NCI-H2029 treated with DMSO at 0.1 percent for 48 hours (cell line): Measurements from ENCODE around the gene MACROD2.
A peak's percentile ranks its signal among the peaks of the same experiment; 100 is the strongest.

ENCODE experiments used
- DNase-seq: peaks from one replicate; lab custom pipeline; 2025; lab: John Stamatoyannopoulos, UW

MACROD2 gene

DNA sequence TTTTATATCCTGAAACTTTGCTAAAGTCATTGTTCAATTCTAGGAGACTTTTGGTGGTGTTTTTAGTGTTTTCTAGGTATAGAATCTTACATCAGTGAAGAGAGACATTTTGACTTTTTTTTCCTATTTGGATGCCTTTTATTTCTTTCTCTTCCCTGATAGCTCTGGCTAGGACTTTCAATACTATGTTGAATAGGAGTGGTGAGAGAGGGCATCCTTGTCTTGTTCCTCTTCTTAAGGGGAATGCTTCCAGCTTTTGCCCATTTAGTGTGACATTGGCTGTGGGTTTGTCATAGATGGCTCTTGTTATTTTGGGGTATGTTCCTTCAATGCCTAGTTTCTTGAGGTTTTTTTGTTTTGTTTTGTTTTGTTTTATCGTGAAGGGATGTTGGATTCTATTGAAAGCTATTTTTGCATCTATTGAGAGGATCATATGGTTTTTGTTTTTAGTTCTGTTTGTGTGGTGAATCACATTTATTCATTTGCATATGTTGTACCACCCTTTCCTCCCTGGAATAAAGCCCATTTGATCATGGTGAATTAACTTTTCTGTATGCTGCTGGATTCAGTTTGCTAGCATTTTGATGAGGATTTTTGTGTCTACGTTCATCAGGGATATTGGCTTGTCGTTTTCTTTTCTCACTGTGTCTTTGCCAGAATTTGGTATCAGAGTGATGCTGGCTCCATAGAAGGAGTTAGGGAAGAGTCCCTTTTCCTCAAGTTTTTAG is 882.1 kb downstream of the MACROD2 start:
- no peak for DNase-seq

DNA sequence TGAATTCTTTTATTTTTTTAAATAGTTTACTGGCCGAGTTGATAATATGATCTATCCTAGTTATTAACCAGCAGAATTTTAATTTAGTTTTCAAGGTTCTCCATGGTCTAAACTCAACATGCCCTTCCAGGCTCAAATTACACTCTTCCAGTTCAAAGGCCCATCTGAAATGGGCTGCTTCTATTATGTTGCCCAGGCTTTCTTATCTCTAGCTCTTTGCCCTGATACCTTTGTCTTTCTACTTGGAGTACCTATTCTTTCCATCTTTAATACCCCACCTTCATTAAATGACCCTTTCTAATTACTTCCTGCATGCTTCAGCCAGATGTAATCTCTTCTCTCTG is 883.3 kb downstream of the MACROD2 start:
- DNase-seq: peak; percentile 21

DNA sequence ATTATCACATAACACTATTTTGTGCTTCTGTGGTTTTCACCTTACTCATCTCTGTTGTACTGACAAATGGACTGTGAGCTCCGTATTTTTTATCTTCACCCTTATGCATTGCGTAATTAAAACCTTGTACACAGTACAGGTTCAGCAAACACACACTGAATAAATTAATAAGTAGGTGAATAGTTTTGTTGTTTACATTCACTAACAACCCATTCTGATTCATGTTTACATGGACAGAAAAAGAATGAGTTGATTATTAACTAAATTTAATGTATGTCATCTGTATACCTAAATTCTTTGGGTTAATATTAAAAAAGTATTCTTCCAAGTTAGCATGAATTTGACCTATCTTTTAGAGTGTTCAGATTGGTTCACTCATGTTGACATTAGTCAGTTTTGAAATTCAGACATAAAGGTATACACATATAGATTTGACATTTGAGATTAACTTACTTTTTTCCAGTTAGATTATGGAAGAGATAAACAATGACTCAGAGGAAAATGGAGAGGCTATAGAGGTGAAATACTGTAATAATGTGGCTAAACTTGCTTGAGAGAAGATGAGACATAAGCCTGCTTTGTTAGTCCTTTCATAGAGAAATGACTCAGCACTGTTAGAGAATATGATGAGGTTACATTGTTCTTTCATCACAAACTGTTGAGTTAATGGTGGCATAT is 883.8 kb downstream of the MACROD2 start:
- no peak for DNase-seq

DNA sequence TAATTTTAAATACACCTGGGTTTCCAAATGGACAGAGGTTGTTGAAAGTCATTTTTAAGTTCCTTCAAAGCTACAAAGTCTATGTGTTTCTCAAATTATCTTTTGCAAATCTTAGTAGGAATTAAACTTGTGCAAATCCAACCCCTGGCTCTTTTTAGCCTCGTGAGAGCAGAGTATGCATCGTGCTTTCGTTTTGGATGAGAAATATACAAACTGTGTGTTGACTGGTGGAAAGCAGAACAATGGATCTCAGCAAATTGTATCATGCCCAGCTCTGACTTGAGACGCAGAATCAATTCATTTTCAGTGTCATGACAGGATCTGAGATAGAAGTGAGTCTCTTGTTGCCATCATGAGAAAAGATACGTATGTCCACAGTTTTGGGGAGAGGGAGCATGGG is 884.5 kb downstream of the MACROD2 start:
- DNase-seq: no peak

DNA sequence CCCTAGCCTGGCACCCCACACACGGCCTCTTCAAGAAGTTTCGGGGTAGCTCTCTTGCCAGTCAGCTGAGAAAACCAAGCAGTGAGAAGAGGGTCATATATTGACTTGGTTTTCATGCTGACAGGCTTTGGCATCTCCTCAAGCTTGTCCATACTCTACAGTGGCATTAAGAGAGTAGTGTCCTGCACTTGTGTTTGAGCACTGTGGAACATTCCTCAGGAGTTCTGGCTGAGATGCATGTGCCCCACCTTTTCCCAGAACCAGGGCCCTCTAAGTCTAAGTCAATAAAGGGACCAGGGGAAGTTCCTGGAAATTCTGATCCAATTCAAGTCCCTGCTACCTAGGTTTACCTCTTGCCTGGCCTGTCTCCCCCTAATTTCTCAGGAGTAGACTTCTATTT is 886.2 kb downstream of the MACROD2 start:
- DNase-seq: no peak

DNA sequence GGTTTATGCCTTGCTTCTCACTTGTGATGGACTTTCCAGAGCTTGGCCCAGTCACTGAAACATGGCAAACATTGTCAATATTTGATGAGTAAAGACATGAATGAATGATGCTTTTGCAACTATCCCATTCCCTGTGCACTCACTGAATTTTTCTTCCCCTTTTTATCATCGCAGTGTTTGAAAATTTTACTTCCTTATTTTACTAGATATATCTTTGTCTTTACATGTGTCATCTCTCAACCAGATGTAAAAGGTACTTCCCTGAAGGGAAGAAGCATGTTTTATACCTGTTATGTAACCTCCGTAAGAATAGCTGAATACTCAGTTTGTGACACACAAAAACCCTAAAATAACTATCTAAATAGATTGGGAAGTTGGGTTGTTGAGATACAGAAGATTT is 886.8 kb downstream of the MACROD2 start:
- no peak for DNase-seq

DNA sequence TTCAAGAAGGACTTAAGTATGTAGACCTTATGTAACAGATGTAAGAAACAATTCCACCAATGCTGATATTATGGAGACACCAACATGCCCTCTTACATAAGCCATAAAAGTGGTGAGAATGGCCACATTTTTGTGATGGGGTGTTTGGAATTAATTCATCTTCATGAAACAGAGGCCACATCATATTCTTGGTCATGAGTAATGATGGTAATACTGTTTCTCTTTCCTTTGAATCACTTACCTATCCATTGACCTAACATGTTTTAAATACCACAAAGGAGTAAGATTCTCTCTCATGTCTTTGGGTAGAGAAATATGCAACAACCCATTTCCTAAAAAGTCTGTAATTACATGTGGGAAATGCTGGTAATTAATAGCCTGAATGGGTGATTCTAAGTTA is 887.5 kb downstream of the MACROD2 start:
- DNase-seq: no peak

DNA sequence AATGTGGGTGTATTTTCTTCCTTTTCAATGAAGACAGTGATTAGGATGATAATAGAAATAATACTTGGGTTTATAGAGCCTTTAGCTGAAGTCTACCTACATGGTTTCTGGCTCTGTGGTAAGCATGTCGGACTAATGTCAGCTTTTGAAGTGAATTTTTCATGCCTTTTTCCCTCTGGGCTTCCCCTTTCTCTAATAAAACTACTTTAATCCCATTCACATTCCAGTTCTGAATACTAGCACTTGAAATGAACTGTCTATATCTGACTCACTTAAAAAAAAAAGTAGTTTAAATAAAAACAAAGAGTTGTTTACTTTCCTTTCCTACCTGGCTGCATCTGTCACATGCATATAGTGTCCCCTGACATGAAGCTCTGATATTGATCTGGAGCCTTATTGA is 888.0 kb downstream of the MACROD2 start:
- no peak for DNase-seq

DNA sequence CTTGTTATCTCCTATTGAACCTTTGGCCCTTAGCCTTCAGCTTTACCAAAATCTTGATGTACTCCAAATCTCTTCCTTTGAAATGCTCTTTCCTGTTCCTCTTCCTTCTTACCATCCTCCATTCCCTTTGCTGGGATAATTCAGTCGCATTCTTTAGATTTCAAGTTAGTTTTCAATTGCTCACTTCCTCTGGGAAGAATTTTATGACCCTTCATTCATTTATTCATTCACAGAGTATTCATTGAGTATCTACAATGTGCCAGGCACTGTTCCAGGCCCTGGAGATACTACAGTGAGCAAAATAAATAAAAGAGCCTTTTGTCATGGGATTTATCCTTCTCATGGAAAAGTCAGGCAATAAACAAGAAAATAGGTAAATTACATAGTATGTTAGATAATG is 890.3 kb downstream of the MACROD2 start:
- no peak for DNase-seq

DNA sequence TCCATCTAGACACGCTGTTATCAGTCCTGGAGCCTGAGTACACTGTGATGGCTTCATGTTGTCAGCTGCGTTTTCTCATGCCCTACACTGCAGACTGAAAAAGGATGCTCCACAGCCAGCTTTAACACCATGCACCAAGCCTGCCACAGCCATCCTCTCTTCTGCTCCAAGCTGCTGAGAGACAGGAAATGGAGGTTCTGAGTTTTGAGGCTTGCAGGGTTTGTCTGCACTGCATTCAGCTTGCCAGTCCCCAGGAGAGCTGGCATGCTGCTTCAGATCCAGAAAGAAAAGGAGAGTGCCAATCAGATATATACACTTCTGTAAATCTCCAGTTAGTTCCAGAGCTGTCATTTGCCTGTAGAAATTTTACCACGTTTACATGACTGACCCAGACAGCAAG is 892.8 kb downstream of the MACROD2 start:
- DNase-seq: no peak

DNA sequence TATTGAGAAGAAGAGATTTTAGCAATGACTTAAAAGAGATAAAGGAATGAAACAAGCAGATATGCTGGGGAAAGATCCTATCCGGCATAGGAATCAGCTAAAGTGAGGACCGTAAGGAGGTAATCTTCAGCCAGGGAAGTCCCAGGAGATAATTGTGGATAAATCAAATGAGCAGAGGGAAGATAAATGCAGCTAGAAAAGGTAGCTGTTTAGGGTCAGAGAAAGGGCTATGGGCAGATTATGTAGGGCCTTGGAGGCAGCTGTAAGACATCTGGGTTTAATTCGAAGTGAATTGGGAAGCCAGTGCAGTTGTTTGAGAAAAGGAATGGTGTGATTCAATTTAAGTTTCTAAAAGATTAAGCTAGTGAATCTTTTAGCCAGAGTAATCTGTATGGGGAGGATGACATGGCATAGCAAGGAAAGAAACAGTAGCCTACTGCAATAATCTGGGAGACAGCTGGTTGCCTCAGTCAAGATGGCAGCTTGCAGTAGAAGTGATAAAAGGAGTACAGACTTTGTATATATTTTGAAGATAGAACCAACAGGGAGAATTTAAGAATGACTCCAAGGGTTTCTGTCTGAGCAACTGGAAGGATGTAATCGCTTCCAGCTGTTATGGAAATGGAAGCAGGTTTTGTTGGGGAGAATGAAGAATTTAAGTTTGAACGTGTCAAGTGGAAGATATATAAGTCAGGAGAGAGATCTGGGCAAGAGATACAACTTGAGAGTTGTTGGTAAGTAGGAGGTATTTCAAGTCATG is 894.4 kb downstream of the MACROD2 start:
- no peak for DNase-seq

DNA sequence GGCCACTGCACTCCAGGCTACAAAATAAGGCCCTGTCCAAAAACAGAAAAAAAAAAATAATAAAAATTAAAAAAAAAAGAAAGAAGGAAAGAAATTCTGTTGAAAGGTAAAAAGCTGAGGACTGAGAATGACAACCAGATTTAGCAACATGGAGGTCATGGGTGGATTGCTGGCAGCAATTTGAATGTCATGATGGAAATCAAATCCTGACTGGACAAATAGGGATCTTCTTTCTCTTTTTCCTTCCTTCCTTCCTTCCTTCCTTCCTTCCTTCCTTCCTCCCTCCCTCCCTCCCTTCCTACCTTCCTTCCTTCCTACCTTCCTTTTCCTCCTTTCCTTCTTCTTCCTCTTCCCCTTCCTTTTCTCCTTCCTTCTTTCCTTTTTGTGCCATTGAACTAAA is 895.4 kb downstream of the MACROD2 start:
- no peak for DNase-seq

DNA sequence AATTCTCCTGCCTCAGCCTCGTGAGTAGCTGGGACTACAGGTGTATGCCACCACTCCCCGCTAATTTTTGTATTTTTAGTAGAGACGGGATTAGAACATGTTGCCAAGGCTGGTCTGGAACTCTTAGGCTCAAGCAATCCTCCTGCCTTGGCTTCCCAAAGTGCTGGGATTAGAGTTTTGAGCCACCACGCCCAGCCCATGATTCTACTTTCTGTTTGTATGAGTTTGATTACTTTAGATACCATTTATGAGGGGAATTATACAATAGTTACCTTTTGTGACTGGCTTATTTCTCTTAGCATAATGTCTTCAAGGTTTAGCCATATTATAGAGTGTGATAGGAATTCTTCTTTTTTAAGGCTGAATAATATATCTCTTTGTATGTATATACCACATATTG is 897.5 kb downstream of the MACROD2 start:
- DNase-seq: no peak

DNA sequence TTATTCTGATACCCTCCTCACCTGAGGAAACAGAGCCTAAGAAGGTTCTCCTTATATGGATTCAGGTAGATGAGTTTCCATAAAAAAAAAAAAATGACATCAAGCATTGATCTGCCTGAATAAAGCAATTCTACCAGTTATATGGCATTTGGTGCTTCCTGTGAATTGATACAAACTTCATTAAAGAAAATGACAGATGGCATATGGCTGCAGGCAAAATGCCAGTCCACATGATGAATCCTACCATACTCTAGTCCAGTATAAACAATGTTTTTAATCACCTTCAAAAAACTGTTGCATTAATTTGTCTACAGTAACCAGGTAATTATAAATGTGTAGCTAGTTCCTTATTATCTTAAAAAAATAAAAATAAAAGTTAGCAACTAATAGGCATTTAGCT is 901.3 kb downstream of the MACROD2 start:
- no peak for DNase-seq

DNA sequence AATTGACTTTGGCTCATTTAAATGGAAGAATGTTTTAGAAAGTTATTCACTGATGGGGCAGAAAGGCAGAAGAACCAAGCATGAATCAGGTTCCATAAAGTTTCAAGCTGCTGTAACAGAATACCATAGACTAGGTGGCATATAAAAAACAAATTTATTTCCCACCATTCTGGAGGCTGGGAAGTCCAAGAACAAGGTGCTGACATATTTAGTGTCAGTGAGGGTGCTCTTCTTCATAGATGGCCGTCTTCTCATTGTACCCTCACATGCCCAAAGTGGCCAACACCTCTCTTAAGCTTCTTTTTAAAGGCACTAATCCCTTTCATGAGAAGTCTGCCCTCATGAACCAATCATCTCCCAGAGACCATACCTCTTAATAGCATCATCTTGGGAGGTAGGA is 902.3 kb downstream of the MACROD2 start:
- DNase-seq: no peak

DNA sequence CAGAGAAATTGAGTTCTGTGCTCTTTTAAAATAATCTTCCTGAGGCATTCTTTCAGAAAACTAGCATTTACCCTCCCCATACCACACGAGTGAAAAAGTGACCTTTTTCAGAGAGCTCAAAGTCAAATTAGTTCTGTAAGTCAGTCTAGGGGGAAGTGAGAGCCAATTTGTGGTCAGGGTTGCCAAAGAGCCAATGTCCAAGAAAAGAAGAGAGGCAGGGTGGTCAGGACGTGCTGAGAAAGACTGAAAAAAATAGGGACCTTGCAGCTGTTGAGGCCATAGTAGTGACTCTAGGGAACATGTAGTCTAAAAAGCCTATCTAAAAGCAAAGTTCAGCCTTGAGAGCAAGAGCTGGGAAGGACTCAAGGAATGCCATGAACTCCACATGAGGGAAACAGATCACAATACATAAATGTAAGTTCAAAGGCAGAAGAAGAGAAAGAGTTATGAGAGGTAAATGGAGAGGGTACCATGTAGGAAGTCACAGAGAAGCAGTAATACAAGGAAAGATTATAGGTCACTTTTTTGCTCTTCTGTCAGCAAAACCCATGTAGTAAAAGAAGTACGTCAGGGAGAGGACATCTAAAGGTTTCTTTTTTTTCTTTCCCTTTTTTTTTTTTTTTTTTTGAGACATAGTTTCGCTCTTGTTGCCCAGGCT is 907.2 kb downstream of the MACROD2 start:
- no peak for DNase-seq

DNA sequence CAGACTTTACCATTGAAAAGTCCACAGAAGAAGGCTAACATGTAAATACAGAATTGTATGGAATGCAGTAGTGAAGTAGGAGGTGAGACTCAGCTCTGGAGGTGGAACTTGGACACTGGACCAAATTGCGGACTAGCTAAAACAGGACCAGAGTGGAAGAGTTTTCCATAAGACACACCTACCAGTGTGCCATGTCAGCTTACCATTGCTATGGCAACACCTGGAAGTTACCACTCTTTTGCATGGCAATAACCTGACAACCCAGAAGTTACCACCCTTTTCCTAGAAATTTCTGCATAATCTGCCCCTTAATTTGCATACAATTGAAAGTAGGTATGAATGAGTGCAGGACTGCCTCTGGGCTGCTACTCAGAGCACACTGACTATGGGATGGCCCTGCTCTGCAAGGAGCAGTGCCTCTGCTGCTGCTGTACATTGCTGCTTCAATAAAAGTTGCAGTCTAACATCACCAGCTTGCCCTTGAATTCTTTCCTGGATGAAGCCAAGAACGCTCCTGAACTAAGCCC is 911.7 kb downstream of the MACROD2 start:
- DNase-seq: no peak

DNA sequence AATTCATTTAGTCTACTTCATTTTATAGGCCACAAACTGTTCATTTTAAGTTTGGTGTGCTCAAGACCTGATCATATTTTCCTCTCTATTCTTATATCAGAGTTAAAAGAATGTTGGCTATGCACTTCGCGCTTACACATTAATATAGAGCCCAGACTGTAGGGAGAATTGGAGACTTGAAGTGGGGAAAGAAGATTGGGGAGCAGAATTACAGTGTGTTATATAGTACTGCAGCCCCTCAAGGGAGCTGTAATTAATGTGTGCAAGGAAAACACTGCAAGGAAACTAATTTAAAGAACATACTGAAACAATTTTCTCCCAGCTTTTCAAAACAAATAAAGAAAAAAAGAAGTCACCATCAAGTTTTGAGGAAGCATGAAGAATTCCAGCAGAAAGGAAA is 914.8 kb downstream of the MACROD2 start:
- no peak for DNase-seq

DNA sequence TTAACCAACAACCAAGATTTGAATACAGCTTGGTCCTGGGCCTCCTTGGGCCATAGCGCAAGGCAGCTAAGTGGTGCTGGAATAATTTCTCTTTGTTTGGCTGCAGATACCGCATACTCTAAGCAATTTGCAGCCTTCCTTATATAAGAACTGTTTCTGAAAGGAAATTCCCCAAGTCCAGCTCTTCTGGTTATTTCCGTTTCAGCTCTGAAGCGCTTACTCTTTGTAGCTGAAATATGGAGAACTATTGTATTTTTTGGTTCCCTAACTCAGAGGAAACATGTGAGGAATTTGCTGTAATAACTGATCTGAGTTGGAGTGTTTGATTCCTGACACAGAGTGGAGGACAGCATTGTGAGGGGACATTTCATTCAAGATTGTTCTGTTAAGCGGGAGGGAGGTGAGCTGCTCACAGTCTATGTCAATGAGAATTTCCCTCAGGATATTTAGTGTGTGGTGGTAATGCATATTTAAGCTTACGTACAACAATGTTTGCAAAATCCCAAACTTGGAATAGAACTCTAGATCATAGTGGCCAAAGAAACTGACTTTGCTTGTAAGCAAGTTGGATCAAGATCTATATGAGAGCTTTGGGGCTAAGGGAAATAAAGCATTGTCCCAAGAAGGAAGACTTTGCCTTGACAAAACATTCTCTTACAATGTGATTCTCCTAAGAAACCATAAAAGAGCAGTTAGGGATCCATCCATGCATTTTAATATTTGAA is 918.7 kb downstream of the MACROD2 start:
- no peak for DNase-seq

DNA sequence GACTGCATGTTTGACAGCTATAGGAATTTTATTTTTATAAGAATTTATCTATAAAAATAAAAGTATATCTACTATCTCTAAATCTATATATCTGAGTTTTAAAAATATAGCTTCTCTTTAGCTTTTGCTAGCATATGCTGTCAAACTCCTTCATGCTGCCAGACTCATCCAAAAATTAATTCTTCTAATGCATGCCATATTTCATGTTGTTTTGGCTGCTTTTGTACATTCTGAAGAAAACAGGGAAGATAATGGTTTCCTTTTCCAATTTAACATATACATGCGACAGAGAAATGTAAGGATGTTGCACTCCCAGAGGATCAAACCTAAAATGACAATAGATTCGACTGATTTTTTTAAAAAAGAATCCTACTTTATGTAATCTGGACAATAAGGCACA is 919.3 kb downstream of the MACROD2 start:
- no peak for DNase-seq

DNA sequence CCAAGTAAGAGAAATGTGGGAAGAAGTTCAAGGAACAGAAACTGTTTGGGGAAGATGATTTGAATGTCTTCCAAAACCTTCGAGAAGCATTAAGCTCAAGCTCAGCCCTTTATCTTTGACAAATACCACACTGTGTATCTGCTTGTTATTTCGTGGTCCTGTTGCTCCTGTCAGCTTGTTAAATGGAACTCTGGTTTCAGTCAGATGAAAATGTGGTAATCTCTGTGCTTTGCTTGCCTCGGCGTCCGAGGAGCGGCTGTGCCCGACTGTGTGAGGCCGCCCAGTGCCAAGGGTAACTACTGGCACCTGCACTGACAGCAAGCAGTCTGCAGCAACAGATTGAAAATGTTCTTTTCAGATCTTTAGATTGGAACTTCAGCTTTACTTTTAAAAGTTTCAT is 920.0 kb downstream of the MACROD2 start:
- no peak for DNase-seq

DNA sequence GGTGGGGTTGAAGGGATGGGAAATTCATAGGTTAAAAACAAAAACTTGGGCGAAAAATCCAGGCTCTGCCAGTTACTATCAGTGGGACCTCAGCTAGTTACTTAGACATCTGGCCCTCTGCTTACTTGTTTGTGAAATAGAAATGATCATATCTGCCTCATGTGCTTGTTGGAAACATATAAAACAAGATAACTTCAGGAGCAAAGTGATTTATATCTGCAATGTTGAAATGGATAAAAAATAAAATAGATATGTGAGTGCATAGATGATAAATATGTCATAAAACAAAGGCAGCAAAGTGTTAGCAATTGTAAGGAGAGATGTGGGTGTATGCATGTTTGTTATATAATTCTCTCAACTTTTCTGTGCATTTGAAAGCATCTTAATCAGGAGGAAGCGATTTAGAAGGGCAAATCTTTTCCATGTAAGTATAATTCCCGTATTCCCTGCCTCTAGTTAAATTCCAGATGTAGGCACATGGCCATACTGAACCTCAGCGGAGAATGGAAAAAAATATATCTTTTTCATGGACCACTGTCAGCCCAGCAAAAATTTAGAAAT is 921.1 kb downstream of the MACROD2 start:
- no peak for DNase-seq
